A549 (cell line): Measurements from ENCODE around the gene ULBP3.

Experiments used
- TF ChIP-seq, protein P1 (sequence below): fragments of >200 bp; sonication (Bioruptor Twin); formaldehyde crosslinking; IDR thresholded peaks from 3 replicates; pipeline ENCODE4 v1.6.1; 2016
- TF ChIP-seq, protein P2 (sequence below): fragments of >200 bp; sonication (Bioruptor Twin); formaldehyde crosslinking; IDR thresholded peaks from 3 replicates; pipeline ENCODE4 v1.5.1; 2016

- TF ChIP-seq, protein P1, sequence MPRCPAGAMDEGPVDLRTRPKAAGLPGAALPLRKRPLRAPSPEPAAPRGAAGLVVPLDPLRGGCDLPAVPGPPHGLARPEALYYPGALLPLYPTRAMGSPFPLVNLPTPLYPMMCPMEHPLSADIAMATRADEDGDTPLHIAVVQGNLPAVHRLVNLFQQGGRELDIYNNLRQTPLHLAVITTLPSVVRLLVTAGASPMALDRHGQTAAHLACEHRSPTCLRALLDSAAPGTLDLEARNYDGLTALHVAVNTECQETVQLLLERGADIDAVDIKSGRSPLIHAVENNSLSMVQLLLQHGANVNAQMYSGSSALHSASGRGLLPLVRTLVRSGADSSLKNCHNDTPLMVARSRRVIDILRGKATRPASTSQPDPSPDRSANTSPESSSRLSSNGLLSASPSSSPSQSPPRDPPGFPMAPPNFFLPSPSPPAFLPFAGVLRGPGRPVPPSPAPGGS = no peak
- TF ChIP-seq, protein P2, sequence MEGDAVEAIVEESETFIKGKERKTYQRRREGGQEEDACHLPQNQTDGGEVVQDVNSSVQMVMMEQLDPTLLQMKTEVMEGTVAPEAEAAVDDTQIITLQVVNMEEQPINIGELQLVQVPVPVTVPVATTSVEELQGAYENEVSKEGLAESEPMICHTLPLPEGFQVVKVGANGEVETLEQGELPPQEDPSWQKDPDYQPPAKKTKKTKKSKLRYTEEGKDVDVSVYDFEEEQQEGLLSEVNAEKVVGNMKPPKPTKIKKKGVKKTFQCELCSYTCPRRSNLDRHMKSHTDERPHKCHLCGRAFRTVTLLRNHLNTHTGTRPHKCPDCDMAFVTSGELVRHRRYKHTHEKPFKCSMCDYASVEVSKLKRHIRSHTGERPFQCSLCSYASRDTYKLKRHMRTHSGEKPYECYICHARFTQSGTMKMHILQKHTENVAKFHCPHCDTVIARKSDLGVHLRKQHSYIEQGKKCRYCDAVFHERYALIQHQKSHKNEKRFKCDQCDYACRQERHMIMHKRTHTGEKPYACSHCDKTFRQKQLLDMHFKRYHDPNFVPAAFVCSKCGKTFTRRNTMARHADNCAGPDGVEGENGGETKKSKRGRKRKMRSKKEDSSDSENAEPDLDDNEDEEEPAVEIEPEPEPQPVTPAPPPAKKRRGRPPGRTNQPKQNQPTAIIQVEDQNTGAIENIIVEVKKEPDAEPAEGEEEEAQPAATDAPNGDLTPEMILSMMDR = no peak
Observed at GRCh38 chr6:150088481-150089154, 19.7 kb upstream of the ULBP3 start.
